ENCODE measurements around the gene SPIN1.

The SPIN1 gene

DNA sequence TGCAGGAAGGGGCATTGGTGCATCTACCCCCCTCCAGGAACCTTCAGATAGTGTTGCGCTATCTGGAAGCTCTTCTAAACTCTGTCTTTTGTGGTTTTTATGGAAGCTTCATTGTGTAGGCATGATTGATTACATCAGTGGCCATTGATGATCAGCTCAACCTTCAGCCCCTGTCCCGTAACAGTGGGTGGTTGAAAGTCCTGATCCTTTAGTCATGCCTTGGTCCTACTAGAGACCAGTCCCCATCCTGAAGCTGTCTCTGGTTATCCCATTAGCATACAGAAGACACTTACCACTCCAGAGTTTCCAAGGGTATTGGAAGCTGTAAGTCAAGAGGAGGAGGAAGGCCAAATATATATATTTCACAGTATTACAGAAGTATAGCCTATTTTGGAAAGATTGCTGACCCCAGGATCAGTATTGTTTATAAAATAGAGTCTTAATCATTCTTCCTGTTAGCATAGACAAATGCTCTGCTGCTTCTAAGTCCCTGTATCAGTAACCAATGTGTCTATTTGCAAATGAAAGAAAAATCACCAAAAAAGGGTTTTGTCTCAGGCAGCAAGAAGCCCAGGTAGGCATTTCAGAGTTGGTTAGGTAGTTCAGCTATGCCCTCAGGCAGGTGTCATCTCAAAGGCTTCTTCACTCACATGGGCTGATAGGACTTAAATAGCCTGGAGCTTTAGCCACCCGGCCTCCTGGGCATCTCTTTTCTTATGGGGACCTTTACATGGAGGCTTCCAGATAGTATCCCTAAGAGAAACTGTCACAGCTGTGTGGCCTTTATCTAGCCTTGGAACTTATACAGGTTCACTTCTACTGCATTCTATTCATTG, 41.6 kb downstream of the SPIN1 start:
- FAIRE-seq = no peak
- DNase-seq (ENCODE audit: extremely low spot score, insufficient read length, low read depth) = no peak

DNA sequence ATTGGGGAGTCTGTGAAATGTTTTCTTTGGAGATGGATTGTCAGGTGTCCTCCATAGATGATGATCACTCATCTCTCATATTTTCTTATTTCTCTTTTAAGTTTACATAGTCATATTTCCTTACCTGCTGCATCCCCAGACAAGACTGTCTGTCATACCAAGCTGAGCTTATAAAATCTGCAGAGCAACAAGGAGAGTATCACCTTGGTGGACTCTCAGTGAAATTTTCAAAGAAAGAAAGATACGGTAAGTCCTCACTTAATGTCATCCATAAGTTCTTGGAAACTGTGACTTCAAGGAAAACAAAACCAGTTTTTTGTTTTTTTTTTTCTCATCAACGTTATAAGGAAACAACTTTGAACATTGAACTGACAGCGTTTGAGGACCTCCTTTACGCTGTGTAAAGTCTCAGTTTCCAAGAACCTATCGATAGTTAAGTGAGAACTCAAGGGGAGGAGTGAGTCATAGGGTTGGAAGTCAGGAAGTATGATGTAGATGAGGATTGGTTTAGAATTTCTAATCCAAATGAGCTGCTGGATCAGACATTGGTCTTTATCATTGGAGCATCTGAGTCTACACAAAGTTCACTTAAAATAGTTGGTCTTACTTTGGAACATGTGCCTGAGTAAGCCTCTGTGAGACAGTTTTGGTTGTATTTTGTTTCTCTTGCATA, 45.5 kb downstream of the SPIN1 start:
- no peak for DNase-seq (ENCODE audit: extremely low spot score, insufficient read length, low read depth)
- no peak for FAIRE-seq

DNA sequence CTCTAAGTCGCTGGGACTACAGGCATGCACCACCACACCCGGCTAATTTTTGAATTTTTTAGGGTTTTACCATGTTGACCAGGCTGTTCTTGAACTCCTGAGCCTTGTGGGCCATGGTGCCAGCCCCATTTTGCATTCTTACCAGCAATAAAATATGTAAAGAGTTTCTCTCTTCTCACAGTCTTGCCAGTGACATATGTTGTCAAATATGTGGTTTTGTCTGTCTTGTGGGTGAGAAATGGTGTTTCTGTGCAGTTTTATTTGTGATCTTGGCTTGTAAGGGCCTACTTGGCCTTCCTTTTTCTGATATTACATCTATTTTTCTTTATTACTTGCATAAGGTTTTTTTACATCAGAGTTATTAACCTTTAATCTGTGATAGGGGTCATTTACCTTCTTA, 47.1 kb downstream of the SPIN1 start:
- FAIRE-seq (no peak), DNase-seq (ENCODE audit: extremely low spot score, insufficient read length, low read depth) (no peak)

DNA sequence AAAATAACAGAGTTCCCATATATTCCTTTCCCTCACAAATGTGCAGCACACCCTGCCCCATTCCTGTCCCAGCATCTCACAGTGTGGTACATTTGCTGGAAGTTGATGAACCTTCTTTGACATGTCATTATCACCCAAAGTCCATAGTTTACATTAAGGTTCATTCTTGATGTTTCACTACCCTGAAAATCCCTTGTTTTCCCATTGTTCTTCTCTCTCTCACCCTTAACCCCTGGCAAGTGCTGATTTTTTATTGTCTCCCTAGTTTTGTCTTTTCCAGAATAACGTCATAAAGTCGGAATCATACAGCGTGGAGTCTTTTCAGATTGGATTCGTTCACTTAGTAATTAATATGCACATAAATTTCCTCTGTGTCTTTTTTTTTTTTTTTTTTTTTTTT, 48.1 kb downstream of the SPIN1 start:
- DNase-seq (ENCODE audit: extremely low spot score, insufficient read length, low read depth) (no peak), FAIRE-seq (no peak)

DNA sequence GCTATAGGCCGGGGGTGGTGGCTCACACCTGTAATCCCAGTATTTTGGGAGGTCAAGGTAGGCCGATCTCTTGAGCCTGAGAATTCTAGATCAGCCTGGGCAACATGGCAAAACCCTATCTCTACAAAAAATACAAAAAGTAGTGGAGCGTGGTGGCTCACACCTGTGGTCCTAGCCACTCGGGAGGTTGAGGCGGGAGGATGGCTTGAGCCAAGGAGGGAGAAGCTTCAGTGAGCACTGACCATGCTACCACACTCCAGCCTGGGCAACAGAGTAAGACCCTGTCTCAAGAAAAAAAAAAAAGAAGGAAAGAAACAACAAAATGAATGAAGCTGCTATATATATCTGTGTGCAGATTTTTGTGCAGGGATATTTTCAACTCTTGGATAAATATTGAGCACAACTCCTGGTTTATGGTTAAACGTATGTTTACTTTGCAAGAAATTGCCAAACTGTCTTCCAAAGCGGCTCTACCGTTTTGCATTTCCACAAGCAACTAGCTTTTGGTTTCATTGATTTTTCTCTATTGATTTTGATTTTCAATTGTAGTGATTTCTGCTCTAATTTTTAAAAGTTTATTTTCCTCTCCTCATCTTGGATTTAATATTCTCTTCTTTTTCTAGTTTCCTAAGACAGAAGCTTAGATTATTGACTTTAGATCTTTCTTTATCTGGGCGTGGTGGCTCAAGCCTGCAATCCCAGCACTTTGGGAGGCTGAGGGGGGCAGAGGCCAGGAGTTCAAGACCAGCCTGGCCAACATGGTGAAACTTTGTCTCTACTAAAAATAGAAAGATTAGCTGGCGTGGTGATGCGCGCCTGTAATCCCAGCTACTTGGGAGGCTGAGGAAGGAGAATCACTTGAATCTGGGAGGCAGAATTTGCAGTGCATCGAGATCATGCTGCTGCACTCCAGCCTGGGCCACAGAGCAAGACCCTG, 49.2 kb downstream of the SPIN1 start:
- FAIRE-seq = no peak
- no peak for DNase-seq (ENCODE audit: extremely low spot score, insufficient read length, low read depth)

DNA sequence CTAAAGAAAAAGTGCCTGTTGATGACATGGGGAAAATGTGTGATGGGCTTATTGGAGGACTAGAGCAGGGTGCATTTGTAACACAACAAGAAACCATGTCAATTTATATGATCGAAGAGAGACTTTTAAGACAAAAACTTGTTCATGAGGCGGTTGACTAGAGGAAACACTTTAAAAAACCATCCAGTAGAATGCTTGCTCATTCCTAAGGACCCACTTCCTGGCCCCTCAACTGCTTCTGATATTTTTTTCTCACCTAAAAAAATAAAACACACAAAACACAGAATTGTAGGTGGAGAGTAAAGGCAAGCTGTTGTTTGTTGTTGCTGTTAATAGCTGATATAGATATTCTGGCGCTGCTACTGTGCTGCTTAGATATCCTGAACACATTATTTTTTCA, 50.6 kb downstream of the SPIN1 start:
- FAIRE-seq = no peak
- DNase-seq (ENCODE audit: extremely low spot score, insufficient read length, low read depth) = no peak

DNA sequence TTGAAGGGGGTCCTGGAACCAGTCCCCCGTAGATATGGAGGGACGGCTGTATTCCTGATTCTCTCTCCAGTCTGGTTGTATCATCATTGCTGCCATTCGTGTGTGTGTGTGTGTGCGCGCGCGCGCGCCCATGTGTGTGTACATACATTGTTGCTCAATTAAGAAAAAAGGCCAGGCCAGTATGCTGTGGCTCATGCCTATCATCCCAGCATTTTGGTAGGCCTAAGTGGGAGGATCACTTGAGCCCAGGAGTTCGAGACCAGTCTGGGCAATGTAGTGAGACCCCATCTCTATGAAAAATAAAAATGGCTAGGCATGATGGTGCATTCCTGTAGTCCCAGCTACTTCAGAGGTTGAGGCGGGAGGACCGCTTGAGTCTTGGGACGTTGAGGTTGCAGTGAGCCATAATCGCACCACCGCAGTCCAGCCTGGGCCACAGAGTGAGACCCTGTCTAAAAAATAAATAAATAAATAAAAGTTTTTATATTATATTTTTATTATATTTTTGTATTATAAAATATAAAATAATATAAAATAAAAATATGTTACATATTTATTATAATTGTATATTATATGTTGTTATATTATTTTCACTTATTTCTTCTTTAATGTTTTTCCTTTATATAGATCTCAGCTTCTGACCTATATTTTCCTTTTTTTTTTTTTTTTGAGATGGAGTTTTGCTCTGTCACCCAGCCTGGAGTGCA, 53.2 kb downstream of the SPIN1 start:
- DNase-seq (ENCODE audit: extremely low spot score, insufficient read length, low read depth) (no peak), FAIRE-seq (no peak)

DNA sequence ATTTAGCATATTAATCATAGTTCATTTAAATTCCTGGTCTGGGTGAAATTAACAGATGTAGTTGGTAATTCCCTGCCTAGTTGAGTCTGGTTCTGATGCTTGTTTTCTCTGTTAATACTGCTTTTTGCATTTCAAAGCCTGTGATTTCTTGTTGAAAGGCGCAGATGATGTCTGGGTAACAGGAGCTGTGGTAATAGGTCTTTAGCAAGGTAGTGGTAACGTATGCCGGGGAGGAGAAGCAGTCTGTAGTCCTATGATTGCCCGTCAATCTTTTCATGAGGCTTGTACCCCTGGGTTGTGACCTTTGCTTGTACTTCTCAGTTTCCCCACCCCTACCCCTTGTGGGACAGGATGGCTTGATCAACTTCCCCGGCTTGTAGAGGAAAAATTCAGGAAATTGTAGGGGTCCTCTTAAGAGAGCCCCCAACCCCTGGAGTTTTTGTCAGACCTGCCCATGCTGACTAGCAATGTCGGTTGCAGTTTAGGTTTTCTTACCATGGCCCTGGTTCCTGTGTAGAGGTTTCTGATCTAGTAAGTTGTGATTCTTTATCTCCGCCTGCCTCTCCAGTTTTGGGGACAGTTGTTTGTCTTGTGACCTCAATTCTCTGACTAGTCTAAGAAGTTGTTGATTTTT, 55.4 kb downstream of the SPIN1 start:
- FAIRE-seq = no peak
- DNase-seq (ENCODE audit: extremely low spot score, insufficient read length, low read depth) = no peak

DNA sequence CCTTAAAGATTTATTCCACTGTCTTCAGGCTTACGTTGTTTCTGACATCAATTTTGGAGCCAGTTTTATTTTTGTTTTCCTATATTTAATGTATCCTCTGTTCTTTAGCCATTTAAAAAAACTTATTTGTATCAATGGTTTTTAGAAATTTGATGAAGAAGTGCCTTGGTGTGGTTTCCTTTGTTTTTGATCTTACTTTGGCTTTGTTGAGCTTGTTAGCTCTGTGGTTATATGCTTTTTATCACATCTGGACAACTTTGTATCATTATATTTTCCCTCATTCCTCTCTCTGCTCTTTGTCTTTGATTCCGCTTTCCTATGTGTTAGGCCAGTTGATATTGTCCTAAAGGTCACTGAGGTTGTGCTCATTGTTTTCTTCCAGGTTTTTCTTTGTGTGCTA, 58.5 kb downstream of the SPIN1 start:
- no peak for FAIRE-seq
- no peak for DNase-seq (ENCODE audit: extremely low spot score, insufficient read length, low read depth)

DNA sequence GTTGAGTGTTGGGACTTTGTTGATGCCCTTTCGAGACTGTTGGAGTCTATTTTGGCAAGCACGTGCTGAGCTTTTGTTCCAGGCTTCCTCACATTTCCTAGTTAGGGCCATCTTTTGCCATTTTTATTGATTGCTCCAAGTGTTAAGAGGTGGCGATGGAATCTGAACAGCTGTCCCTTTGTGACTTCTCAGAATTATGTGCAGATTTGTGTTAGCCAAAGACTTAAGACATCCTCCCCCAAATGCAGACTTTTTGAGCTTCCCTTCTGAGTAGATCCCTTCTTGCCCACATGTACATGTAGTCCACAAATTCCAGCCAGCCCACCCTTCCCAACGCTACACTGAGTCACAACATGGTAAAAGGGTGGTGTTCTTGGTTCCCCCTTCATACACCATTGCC, 59.2 kb downstream of the SPIN1 start:
- FAIRE-seq = no peak
- no peak for DNase-seq (ENCODE audit: extremely low spot score, insufficient read length, low read depth)

DNA sequence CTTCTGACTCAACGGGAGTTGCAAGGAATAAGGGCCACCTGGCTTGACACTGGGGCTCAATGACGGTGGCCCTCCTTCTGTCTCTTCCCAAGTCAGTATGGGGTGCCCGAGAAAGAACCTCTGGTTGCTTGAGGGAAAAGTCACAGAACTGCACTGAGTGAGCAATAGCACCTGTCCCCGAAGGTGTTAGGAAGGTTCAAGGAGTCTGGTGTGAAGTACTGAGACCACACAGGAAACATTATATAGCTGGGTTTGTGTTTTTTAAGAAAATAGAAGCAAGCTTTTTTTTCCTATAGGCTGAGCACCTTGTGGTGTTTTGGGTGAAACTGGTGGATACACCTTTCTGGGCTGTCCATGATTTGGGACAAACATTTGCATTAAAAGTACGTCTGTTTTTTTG, 62.9 kb downstream of the SPIN1 start:
- no peak for DNase-seq (ENCODE audit: extremely low spot score, insufficient read length, low read depth)
- FAIRE-seq = no peak

DNA sequence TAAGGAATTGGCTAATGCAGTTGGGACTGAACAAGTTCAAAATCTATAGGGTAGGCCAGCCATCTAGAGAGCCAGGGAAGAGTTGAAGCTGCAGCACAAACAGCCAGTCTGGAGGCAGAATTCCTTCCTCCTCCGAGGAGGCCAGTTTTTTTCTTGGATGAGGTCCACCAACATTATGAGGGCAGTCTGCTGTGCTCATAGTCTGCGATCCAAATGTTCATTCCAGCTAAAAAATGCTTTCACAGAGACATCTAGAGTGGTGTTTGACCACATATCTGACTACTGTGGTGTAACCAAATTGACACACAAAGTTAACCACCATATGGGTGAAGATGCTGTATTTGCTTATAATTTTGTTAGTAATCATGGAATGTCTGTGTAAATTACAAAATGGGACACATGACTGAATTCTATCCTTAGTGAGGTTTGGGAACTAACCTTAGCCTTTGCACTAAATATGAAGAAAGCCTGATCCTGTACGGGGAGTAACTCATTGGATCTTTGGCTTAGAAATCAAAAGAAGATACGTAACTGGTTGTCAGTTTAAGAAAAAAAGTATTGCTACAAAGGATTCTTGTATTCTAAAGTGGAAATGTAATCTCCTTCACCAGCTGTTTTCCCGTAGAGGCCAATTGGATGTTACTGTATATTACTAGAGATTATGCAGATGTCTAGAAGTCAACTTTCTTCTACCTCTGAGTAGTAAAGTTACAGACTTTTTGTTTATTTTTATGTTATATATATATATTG, 70.6 kb downstream of the SPIN1 start:
- no peak for FAIRE-seq
- DNase-seq (ENCODE audit: extremely low spot score, insufficient read length, low read depth) = no peak

DNA sequence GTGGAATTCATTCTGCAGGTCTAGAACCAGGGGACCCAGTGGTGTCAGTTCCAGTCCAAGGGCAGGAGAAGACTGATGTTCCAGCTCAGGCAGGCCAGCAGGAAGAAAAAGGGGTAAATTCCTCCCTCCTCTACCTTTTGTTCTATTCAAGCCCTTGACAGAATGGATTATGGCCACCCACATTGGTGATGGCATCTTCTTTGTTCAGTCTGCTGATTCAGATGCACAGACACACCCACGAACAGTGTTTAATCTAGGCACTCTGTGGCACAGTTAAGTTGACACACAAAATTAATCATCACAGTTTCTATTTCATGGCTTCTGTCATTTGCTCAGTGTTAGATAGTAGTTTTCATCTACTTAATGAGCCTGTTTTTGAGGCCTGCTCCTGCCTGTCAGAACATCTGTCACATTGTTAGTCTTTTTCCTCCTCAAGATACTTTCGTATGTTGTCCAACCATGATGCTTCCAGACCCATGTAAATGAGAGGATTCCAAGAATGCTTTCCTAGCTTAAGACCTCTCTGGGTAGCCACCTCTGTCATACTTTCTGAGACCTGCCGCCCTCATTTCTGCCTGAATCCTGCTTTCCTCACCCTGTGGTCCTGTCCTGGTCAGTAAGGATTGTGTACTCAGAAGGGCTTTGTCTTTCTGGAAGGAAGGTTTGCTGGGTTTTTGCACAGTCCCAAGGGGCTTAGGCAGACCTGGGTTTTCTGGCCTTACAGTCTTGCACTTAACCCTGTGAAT, 72.5 kb downstream of the SPIN1 start:
- DNase-seq (ENCODE audit: extremely low spot score, insufficient read length, low read depth) (no peak), FAIRE-seq (no peak)

DNA sequence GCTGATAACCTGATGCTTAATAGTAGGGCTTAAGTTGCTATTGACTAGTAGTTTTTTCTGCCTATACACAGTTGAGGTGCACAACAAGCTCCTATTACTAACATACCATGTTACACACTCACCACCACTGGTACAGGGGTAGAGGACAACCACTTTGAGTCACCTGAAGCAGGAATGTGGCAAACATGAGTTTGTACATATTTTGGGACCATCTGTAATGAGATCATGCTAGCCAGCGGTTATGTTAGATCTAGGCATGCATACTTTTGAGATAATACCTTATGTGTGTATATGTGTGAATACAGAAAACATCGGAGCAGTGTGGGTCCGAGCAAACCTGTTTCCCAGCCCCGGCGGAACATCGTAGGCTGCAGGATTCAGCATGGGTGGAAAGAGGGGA, 73.9 kb downstream of the SPIN1 start:
- DNase-seq (ENCODE audit: extremely low spot score, insufficient read length, low read depth) = no peak
- FAIRE-seq = no peak

DNA sequence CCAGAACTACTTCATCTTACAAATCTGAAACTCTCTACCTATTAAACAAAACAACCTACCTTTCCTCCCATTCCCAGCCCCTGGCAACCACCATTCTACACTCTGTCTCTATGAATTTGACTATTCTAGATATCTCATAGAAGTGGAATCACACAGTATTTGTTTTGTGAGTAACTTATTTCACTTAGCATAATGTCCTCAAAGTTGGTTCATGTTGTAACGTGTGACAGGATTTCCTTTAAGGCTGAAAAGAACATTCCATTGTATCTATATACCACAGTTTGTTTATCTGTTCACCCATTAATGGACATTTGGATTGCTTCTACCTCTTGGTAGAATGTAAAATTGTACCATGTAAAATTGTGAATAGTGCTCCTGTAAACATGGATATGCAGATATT, 76.6 kb downstream of the SPIN1 start:
- DNase-seq (ENCODE audit: extremely low spot score, insufficient read length, low read depth) = no peak
- no peak for FAIRE-seq

DNA sequence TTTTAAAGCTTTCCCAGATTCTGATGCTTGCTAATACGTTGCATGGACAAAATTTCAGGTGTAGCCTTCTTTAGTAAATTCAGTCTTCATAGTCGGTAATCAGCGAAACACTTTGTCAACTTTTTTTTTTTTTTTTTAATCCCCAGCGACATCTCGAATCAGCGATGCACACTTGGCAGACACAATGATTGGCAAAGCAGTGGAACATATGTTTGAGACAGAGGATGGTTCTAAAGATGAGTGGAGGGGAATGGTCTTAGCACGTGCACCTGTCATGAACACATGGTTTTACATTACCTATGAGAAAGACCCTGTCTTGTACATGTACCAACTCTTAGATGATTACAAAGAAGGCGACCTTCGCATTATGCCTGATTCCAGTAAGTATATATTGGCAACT, 80.0 kb downstream of the SPIN1 start:
- DNase-seq (ENCODE audit: extremely low spot score, insufficient read length, low read depth) = no peak
- no peak for FAIRE-seq

DNA sequence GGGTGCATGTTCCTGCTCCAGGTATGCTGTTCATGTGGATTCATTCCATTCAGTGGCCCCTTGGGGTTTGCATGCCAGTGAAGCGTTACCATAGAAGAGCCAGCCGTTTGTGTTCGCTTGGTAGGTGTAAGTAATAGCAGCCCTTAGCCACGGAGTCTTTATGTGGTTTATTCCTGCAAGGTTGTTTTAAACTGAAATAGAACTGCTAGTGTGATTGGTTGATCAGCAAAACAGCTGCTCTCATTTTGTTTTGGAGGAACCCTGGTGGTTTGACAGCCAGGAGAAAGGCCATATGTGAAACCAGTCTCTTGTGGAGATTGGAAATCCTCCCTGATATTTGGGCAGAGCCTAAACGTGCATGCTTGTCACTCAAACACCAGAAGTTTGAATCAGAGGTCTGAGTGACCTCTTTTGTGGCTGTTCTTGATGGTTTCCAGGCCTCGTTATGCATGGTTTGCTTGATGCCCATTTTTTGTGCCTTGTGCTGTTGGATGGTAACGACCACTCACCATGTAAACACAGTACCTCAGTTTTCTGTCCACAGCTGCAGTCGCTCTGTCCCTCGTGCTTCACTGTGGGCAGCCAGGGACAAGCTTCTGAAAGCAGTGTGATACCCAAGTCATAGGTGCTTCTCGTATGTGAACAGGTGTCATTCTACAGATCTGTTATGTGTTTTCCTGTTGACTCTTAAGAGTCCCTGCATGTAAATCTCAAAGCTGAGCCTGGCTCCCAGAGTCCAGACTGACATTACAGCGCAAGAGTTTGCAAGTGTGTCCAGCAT, 88.4 kb downstream of the SPIN1 start:
- no peak for FAIRE-seq

More for the DNA sequence above, 88.4 kb downstream of the SPIN1 start:
- no peak for DNase-seq (ENCODE audit: extremely low spot score, insufficient read length, low read depth)
